RWPE2 (cell line): ENCODE results near the gene WDFY2.

Experiments used
- ATAC-seq: fragments of 200-7000 bp; cut with Tn5 transposase; 3 replicates; pipeline ENCODE4 v1.9.1; 2021; ENCODE audit warnings: low read depth
- DNase-seq: peaks from one replicate; pipeline ENCODE4 v3.0.0-alpha.2; 2020; ENCODE audit warnings: low spot score
- H3K27ac ChIP-seq: fragments of 450-650 bp; 2 replicates; pipeline ENCODE4 v1.5.1; 2017; ENCODE audit warnings: mild to moderate bottlenecking; ENCODE audit not compliant: poor library complexity, severe bottlenecking
- H3K27me3 ChIP-seq: fragments of 250-450 bp; sonication (Bioruptor Pico); 2 replicates; pipeline ENCODE4 v1.5.1; 2021; ENCODE audit warnings: mild to moderate bottlenecking, moderate library complexity; ENCODE audit not compliant: insufficient read depth, poor library complexity, severe bottlenecking
- H3K36me3 ChIP-seq: fragments of 250-450 bp; sonication (Bioruptor Pico); 2 replicates; pipeline ENCODE4 v1.5.1; 2020; ENCODE audit warnings: low read depth, mild to moderate bottlenecking, moderate library complexity
- H3K4me1 ChIP-seq: fragments of 250-450 bp; sonication (Bioruptor Pico); 2 replicates; pipeline ENCODE4 v1.5.1; 2021; ENCODE audit warnings: mild to moderate bottlenecking, moderate library complexity; ENCODE audit not compliant: insufficient read depth, poor library complexity, severe bottlenecking
- H3K4me3 ChIP-seq: fragments of 250-450 bp; sonication (Bioruptor Pico); 2 replicates; pipeline ENCODE4 v1.5.1; 2021; ENCODE audit warnings: mild to moderate bottlenecking, moderate library complexity; ENCODE audit not compliant: severe bottlenecking
- H3K9me3 ChIP-seq: fragments of 250-450 bp; sonication (Bioruptor Pico); 2 replicates; pipeline ENCODE4 v1.5.1; 2021; ENCODE audit warnings: mild to moderate bottlenecking, moderate library complexity; ENCODE audit not compliant: severe bottlenecking
- TF ChIP-seq, protein P1 (sequence below): fragments of 450-650 bp; IDR thresholded peaks from one replicate; pipeline ENCODE4 v1.5.1; 2017; ENCODE audit warnings: mild to moderate bottlenecking, moderate library complexity; ENCODE audit not compliant: poor library complexity, severe bottlenecking

WDFY2 gene

DNA sequence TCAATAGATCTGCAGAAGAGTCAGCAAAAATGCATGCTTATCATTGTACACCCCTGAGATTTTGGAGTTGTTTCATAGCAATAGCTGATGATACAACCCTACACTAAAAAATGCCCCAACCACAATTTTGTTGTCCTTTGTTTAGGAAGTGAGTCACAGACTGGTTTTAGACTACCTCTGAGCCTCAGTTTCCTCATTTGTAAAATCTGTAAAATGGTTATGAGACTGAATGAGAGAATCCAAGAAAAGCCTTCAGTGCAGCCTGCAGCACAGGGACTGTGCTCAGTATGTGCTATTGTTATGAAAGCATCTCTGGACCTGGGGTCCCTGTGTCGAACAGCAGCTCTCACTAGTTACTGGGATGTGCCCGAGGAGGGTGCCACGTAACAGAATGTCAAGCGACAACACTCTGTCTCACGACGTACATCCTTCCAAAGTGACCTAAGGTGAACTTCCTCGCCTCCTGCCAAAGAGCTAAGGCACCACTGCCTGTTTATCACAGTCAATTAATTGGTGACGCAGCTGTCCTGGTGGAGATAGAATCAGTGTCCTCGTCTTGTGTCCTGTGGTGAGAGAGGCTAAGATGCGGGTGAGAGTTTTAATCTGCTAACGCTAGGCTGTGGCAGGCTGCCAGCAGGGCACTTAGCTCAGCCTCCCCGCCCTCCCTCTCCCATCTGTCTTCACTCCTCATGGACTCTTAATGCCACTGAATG lies 201.6 kb downstream of the WDFY2 start:
- no peaks in the 10 kb centered on the region for H3K4me1 ChIP-seq
- no peak overlapping the region for H3K27ac ChIP-seq
- no peaks in the 10 kb centered on the region for H3K27me3 ChIP-seq

DNA sequence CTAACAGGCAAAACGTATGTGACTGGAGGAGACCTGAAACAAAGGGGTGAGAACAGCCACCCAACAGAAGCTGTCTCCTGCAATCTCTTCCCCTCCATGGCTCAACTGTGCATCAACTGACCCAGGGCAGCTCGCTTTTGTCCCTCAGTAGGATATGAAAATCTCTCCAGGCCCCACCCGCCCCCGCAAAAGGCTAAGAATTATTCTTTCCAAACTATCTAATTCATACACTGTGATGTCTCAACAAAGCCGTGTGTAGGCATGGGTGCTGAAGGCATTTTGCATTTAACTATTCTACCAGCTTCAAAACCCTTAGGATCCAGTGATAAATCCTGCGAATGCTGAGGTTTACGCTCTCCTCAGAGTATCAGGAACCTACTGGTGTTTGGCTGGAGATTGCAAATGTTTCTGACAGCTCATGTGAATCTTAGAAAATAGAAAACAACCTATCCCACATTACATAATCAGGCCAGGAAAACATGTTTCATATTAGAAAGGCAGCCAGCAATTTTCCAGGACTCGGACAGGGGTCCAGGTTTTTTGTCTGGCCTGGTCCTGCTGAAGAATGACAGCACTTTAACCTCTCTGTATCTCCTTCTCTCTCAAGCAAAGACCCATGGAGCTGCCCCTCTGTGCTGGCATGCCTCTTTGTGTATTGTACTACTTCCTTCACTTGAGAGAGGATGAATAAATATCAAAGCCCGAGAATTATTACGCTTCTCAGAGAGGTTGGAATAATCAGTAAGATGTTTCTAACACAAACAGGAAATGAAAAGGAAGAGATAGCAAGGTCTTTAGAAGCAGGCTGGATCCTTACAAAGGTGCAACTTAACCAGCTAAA lies 202.4 kb downstream of the WDFY2 start:
- TF ChIP-seq, protein P1, sequence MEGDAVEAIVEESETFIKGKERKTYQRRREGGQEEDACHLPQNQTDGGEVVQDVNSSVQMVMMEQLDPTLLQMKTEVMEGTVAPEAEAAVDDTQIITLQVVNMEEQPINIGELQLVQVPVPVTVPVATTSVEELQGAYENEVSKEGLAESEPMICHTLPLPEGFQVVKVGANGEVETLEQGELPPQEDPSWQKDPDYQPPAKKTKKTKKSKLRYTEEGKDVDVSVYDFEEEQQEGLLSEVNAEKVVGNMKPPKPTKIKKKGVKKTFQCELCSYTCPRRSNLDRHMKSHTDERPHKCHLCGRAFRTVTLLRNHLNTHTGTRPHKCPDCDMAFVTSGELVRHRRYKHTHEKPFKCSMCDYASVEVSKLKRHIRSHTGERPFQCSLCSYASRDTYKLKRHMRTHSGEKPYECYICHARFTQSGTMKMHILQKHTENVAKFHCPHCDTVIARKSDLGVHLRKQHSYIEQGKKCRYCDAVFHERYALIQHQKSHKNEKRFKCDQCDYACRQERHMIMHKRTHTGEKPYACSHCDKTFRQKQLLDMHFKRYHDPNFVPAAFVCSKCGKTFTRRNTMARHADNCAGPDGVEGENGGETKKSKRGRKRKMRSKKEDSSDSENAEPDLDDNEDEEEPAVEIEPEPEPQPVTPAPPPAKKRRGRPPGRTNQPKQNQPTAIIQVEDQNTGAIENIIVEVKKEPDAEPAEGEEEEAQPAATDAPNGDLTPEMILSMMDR: no peak
- no peak overlapping the region for H3K4me3 ChIP-seq
- no peaks in the 10 kb centered on the region for H3K36me3 ChIP-seq
- DNase-seq: no peak
- H3K4me1 ChIP-seq: no peaks in the 10 kb centered on the region
- no peak overlapping the region for H3K27ac ChIP-seq
- H3K9me3 ChIP-seq: no peaks in the 10 kb centered on the region
- ATAC-seq: no peak
- H3K27me3 ChIP-seq: no peaks in the 10 kb centered on the region

More for the DNA sequence above, 201.6 kb downstream of the WDFY2 start:
- TF ChIP-seq, protein P1: no peak
- Histone ChIP-seq H3K4me3 (no peak overlapping the region), H3K36me3 (no peaks in the 10 kb centered on the region), H3K9me3 (no peaks in the 10 kb centered on the region)
- no peak for ATAC-seq
- no peak for DNase-seq

DNA sequence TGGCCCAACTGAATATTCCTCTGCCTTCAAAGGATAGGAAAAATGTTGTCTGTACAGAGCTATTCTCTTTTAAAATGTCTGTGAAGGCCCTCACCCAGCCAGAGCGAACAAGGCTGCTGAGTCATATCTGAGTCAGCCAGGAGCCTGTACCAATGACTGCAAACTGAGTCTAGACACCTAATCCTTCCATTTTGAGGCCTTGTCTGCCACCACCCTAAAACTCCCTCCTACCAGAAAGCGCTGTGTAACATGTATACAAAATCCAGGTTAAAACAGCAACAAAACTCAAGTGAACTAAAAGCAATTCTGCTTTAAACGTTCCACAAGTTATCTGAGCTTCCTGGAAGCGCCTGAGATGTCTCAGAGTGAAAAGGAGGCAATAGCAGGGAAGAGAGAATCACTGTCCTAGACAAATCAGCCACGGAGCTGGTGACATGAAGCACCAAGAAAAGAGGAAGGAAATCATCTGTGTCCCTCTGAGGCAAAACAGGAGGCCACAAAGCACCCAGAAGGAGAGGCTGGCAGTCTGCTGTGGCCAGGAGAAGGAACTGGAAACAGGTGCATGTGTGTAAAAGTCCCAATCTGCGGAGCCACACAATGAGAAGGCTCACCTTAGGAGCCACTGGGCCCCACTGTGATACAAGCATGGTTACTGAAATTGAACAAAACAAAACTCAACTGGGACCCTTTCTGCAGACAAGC lies 209.5 kb downstream of the WDFY2 start:
- ATAC-seq (peak; percentile 94), DNase-seq (no peak)
- TF ChIP-seq, protein P1: no peak
- H3K4me1 ChIP-seq: peaks cover 7% of the 10 kb centered on the region
- H3K27ac ChIP-seq: peak overlapping the region; percentile 63
- H3K27me3 ChIP-seq: no peaks in the 10 kb centered on the region
- H3K4me3 ChIP-seq: no peak overlapping the region
- no peaks in the 10 kb centered on the region for H3K9me3 ChIP-seq
- H3K36me3 ChIP-seq: no peaks in the 10 kb centered on the region

DNA sequence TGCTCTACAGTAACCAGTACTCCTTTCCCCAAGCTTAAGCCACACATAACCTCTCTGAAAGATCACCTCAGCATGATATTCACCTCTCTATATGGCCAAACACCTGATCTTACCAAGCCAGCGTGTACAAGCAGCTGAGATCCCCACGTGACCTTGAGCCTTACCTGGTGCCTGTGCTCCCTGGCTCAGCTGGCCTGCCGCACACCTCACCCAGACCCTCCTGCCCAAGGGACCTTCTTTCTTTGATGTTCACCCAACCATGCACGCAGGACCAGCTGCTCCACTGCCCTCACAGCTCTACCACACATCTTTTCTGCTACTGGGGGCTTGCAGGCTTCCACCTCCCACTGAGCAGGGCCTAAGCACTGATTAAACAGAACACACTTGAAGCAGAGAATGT lies 210.7 kb downstream of the WDFY2 start:
- no peak overlapping the region for H3K27ac ChIP-seq
- no peaks in the 10 kb centered on the region for H3K27me3 ChIP-seq
- no peak for DNase-seq
- H3K4me1 ChIP-seq: peaks cover 7% of the 10 kb centered on the region
- H3K9me3 ChIP-seq: no peaks in the 10 kb centered on the region
- no peak overlapping the region for H3K4me3 ChIP-seq
- TF ChIP-seq, protein P1: no peak
- no peak for ATAC-seq
- H3K36me3 ChIP-seq: no peaks in the 10 kb centered on the region
